ENCODE measurements around the gene AK6.
A peak's percentile ranks its signal among the peaks of the same experiment; 100 is the strongest.

AK6 gene

GRCh38 chr5:69364414-69364813 is 4.9 kb downstream of the AK6 start:
- TF ChIP-seq ZFX (IDR thresholded peaks at IDR 0.05), result no peak
- peak; percentile 60 for TF ChIP-seq CTCF (conservative IDR thresholded peaks at IDR 0.05)
- no peak overlapping the region for H3K27ac ChIP-seq

GRCh38 chr5:69360442-69360841 is 8.9 kb downstream of the AK6 start:
- no peak overlapping the region for H3K27ac ChIP-seq
- TF ChIP-seq ZFX (IDR thresholded peaks at IDR 0.05), result no peak
- TF ChIP-seq CTCF (conservative IDR thresholded peaks at IDR 0.05), result no peak

- TF ChIP-seq CTCF (conservative IDR thresholded peaks at IDR 0.05) (no peak), ZFX (IDR thresholded peaks at IDR 0.05) (no peak)
- H3K27ac ChIP-seq, result no peak overlapping the region
Measured at GRCh38 chr5:69359699-69360098, 9.6 kb downstream of the AK6 start.

- no peak overlapping the region for H3K27ac ChIP-seq
- no peak for TF ChIP-seq CTCF (conservative IDR thresholded peaks at IDR 0.05)
- TF ChIP-seq ZFX (IDR thresholded peaks at IDR 0.05), result no peak
Measured at GRCh38 chr5:69350664-69351063, 18.7 kb downstream of the AK6 start.

GRCh38 chr5:69343083-69343482 is 26.2 kb downstream of the AK6 start:
- H3K27ac ChIP-seq, result peak overlapping the region; percentile 49
- TF ChIP-seq CTCF (conservative IDR thresholded peaks at IDR 0.05) (no peak), ZFX (IDR thresholded peaks at IDR 0.05) (no peak)

- no peak overlapping the region for H3K27ac ChIP-seq
- TF ChIP-seq CTCF (conservative IDR thresholded peaks at IDR 0.05) (no peak), ZFX (IDR thresholded peaks at IDR 0.05) (no peak)
Measured at GRCh38 chr5:69341520-69342161, 27.7 kb downstream of the AK6 start.

GRCh38 chr5:69335341-69335935 is 33.9 kb downstream of the AK6 start:
- no peak for TF ChIP-seq ZFX (IDR thresholded peaks at IDR 0.05)
- TF ChIP-seq CTCF (conservative IDR thresholded peaks at IDR 0.05), result no peak
- no peak overlapping the region for H3K27ac ChIP-seq
